ENCODE data around the gene MPPED1. TPM values are rescaled to one million over a fixed set of nuclear protein-coding genes. Genes with fewer than 3 reads are reported as not detected.

Gene MPPED1
- polyA plus RNA-seq, 1 experiment = not detected

DNA sequence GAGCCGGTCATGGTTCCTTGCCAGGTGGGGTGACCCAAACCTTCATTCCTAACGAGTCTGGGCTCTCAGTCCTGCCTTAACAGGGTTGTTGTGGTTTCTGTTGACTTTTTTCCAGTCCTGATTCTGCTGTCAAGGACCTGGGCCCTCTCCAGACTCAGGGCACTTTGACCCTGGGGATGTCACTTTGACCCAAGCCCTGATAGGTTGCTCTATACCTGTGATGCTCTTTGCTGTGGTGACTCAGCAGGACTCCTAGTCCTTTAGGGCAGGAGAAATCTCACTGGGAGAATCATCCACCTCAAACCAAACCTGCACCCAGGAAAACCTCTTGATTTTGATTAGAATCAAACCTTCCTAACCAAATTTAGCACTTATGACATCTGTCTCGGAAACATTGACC lies 20.5 kb upstream of the MPPED1 start:
- Histone ChIP-seq H3K9me3 (ENCODE audit: control insufficient read depth, insufficient read depth, low read length) (no peaks in the 10 kb centered on the region), H3K27me3 (ENCODE audit: control insufficient read depth, insufficient read depth, low read length) (peaks cover 7% of the 10 kb centered on the region), H3K4me3 (ENCODE audit: low read depth, low read length) (no peak overlapping the region), H3K27ac (ENCODE audit: low read depth, low read length) (no peak overlapping the region)
- ChIA-PET POLR2A (no interaction called here), CTCF (no interaction called here)
- TF ChIP-seq, protein P1, sequence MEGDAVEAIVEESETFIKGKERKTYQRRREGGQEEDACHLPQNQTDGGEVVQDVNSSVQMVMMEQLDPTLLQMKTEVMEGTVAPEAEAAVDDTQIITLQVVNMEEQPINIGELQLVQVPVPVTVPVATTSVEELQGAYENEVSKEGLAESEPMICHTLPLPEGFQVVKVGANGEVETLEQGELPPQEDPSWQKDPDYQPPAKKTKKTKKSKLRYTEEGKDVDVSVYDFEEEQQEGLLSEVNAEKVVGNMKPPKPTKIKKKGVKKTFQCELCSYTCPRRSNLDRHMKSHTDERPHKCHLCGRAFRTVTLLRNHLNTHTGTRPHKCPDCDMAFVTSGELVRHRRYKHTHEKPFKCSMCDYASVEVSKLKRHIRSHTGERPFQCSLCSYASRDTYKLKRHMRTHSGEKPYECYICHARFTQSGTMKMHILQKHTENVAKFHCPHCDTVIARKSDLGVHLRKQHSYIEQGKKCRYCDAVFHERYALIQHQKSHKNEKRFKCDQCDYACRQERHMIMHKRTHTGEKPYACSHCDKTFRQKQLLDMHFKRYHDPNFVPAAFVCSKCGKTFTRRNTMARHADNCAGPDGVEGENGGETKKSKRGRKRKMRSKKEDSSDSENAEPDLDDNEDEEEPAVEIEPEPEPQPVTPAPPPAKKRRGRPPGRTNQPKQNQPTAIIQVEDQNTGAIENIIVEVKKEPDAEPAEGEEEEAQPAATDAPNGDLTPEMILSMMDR (IDR thresholded peaks at IDR 0.05; ENCODE audit: low read depth, low read length) = no peak
- no peak for DNase-seq (ENCODE audit: low read depth, low spot score)

DNA sequence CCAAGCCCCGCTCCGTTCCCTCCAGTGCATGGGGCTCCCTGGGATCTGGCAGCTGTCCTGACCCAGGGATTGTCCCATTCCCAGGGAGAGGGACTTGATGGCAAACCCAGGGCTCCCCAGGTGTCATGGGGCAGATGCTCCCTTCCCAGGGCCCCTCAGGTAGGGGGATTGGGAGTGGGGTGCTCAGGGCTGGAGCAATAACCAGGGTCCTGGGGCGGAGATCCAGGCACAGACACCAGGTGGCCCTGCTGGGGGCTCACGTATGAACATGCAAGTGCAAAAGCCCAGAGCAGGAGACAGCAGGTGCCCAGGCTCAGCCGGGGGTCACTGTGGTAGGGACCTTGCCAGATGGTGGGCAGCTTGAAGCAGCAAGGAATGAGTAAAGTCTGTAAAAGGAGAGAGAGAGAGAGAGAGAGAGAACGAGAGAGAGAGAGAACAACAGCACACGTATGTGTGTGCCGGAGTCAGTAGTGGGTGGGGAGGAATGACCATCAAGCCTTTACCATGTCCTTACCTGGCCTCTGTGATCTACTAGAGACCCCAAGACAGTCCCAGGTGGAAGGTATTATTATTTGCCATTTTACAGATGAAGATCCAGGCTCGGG lies 19.3 kb upstream of the MPPED1 start:
- Histone ChIP-seq H3K9me3 (ENCODE audit: control insufficient read depth, insufficient read depth, low read length) (no peaks in the 10 kb centered on the region), H3K27me3 (ENCODE audit: control insufficient read depth, insufficient read depth, low read length) (peaks cover 7% of the 10 kb centered on the region), H3K27ac (ENCODE audit: low read depth, low read length) (no peak overlapping the region), H3K4me3 (ENCODE audit: low read depth, low read length) (no peak overlapping the region)
- TF ChIP-seq, protein P1 (IDR thresholded peaks at IDR 0.05; ENCODE audit: low read depth, low read length) = no peak
- POLR2A ChIA-PET = no interaction called here
- DNase-seq (ENCODE audit: low read depth, low spot score) = no peak
- CTCF ChIA-PET = interaction anchor here (0.7 kb wide), 1 partner anchor 396 kb away, joined by 9 read pairs; no protein-coding TSS in a partner anchor

DNA sequence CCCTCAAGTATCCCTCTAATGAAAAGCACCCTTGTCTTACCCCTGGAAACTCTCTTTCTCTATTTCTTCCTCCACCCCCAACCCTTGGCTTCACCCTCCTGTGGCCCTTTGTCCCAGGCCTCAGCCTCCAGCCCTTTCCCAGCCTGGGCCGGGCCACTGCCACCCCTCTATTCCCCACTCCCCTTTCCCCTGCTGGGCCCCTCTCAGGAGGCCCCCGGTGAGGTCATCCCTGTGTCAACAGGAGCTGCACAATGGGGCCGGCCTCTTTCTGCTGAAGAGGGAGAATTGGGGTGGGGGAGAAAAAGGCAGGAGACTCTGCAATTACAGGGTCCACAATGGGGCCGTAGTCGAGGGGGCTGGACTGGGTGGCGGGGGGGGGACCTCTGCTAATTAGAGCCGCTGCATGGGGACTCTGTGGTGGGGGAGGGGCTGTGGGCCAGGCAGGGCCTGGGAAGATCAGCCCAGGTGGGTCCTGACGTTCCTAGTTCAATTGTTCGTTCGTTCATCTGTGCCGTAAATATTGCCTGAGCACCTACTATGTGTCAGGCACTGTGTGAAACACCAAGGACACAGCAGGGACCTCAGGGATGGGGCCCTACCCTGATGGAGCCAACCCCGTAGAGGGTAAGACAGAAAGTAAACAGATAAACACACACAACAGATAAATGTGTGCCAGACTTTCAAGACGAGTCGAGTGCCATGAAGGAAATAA lies 18.5 kb upstream of the MPPED1 start:
- Histone ChIP-seq H3K9me3 (ENCODE audit: control insufficient read depth, insufficient read depth, low read length) (no peaks in the 10 kb centered on the region), H3K27ac (ENCODE audit: low read depth, low read length) (no peak overlapping the region), H3K27me3 (ENCODE audit: control insufficient read depth, insufficient read depth, low read length) (peaks cover 4% of the 10 kb centered on the region), H3K4me3 (ENCODE audit: low read depth, low read length) (no peak overlapping the region)
- TF ChIP-seq, protein P1 (IDR thresholded peaks at IDR 0.05; ENCODE audit: low read depth, low read length) = no peak
- CTCF ChIA-PET = interaction anchor here (1.7 kb wide), 1 partner anchor 9 kb away, joined by 5 read pairs; no protein-coding TSS in a partner anchor
- no peak for DNase-seq (ENCODE audit: low read depth, low spot score)
- POLR2A ChIA-PET = no interaction called here

DNA sequence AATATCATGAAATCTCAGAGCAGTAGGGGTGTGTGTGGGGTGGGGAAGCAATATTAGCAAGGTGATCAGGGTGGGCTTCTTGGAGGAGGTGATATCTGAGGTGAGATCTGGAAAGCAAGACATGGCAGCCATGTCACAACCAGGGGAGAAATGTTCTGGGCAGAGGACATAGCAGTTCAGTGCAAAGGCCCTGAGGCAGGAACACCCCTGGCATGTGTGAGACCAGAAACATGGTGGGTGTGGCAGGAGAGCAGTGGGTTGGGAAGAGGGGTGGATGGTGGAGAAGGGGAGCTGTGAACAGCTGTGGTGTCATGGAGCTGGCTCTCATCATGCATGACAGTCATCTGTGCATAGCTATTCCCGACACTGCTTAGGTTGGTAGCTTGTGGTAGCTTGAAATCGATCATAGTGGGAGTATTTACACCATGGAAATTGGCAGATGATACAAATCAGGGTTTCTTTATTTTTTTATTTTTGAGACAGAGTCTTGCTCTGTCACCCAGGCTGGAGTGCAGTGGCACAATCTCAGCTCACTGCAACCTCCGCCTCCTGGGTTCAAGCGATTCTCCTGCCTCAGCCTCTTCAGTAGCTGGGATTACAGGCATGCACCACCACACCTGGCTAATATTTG lies 17.9 kb upstream of the MPPED1 start:
- POLR2A ChIA-PET = interaction anchor here (0.6 kb wide), 1 partner anchor 70 kb away, joined by 5 read pairs; no protein-coding TSS in a partner anchor
- DNase-seq (ENCODE audit: low read depth, low spot score) = no peak
- TF ChIP-seq, protein P1 (IDR thresholded peaks at IDR 0.05; ENCODE audit: low read depth, low read length) = no peak
- CTCF ChIA-PET = interaction anchor here (1.7 kb wide), 1 partner anchor 10 kb away, joined by 5 read pairs; no protein-coding TSS in a partner anchor
- Histone ChIP-seq H3K27me3 (ENCODE audit: control insufficient read depth, insufficient read depth, low read length) (peaks cover 4% of the 10 kb centered on the region), H3K9me3 (ENCODE audit: control insufficient read depth, insufficient read depth, low read length) (no peaks in the 10 kb centered on the region), H3K4me3 (ENCODE audit: low read depth, low read length) (no peak overlapping the region), H3K27ac (ENCODE audit: low read depth, low read length) (no peak overlapping the region)

All from AG04450 (cell line).